Suprapubic skin (tissue), 4 donors: ENCODE results near the gene MKX.

Source experiments
- EP300 ChIP-seq: sonication (generic); formaldehyde crosslinking; IDR thresholded peaks from one replicate; pipeline ENCODE4 v1.6.1; 2017; ENCODE audit warnings: antibody characterized with exemption
- POLR2A ChIP-seq, 2 donors: fragments of 450-650 bp; IDR thresholded peaks; one replicate each; pipeline ENCODE4 v1.6.1; 2017; ENCODE audit warnings: antibody characterized with exemption in 2 of 2, mild to moderate bottlenecking in 2 of 2, moderate library complexity in 2 of 2
- POLR2AphosphoS5 ChIP-seq, 3 donors: sonication (generic); formaldehyde crosslinking; IDR thresholded peaks; one replicate each; pipeline ENCODE4 v1.6.1; 2017; ENCODE audit warnings: antibody characterized with exemption in 3 of 3
- TF ChIP-seq, protein P1 (sequence below), 2 donors: fragments of 200-600 bp in 1 of 2; fragments of 450-650 bp in 1 of 2; sonication (generic) in 1 of 2; IDR thresholded peaks; one replicate each; pipeline ENCODE4 v1.5.1; 2016 to 2019; ENCODE audit warnings: antibody characterized with exemption in 2 of 2, mild to moderate bottlenecking in 1 of 2, moderate library complexity in 1 of 2

- TF ChIP-seq, protein P1, sequence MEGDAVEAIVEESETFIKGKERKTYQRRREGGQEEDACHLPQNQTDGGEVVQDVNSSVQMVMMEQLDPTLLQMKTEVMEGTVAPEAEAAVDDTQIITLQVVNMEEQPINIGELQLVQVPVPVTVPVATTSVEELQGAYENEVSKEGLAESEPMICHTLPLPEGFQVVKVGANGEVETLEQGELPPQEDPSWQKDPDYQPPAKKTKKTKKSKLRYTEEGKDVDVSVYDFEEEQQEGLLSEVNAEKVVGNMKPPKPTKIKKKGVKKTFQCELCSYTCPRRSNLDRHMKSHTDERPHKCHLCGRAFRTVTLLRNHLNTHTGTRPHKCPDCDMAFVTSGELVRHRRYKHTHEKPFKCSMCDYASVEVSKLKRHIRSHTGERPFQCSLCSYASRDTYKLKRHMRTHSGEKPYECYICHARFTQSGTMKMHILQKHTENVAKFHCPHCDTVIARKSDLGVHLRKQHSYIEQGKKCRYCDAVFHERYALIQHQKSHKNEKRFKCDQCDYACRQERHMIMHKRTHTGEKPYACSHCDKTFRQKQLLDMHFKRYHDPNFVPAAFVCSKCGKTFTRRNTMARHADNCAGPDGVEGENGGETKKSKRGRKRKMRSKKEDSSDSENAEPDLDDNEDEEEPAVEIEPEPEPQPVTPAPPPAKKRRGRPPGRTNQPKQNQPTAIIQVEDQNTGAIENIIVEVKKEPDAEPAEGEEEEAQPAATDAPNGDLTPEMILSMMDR (IDR thresholded peaks at IDR 0.05): no peak
- TF ChIP-seq POLR2AphosphoS5 (IDR thresholded peaks at IDR 0.05) (no peak), POLR2A (IDR thresholded peaks at IDR 0.05) (no peak), EP300 (no peak)
Observed at GRCh38 chr10:27664461-27664860, 81.2 kb downstream of the MKX start.
